ENCODE measurements around the gene SOCS3.

The SOCS3 gene

DNA sequence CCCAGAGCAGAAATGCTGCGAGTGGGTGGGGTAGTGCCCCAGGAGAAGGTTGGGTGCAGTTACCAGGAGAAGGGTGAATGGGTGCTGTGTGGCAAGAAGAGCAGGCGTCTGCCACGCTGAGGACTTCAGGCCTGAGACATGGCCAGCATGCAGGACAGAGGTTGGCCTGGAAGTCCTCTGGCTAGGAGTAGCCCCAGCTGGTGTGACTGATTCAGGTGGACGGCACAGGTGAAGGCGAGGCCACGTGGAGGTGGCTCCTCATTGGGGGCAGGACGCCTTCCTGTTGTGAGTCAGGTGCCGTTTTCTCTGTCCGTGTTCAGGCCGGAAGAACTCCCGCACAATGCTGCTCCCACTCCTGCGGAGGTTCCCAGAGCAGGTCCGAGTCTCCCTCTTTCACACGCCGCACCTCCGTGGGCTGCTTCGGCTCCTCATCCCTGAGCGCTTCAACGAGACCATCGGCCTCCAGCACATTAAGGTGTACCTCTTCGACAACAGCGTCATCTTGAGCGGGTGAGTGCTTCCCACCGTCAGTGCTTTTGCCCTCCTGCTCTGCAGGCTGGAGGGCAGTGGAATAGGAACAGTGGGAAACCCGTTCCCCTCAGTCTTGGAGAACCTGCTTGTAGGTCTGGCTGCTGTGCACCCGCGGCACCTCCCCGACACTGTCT lies 39.3 kb upstream of the SOCS3 start:
- Histone ChIP-seq H3K4me1 (ENCODE audit: control insufficient read depth, insufficient read depth, low read length) (peaks cover 23% of the 10 kb centered on the region), H3K9me3 (ENCODE audit: control insufficient read depth, low read length) (no peaks in the 10 kb centered on the region), H3K27me3 (replicated peaks; ENCODE audit: control insufficient read depth, insufficient read depth, low read length) (no peaks in the 10 kb centered on the region), H3K4me3 (ENCODE audit: low read length) (no peak overlapping the region), H3K36me3 (ENCODE audit: control insufficient read depth, insufficient read depth, low read length, severe bottlenecking) (peaks cover 87% of the 10 kb centered on the region), H3K9ac (ENCODE audit: low read length) (no peak overlapping the region)
- DNase-seq (ENCODE audit: low read depth), result no peak

DNA sequence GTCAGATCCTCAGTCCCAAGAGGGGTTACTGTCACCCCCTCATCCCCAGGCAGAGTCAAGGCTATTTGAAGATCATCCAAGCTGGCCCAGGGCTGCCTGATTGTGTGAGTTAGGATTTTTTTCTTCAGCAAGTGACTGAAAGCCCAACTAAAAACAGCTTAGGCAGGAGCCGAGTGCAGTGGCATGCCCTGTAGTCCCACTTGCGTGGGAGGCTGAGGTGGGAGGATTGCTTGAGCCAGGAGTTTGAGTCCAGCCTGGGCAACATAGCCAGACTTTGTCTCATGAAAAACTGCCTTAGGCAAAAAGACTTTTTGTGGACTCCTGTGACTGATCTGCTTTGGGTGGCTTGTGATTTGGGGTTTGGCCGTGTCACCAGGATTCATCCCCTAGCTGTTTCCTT lies 38.5 kb upstream of the SOCS3 start:
- no peak for DNase-seq (ENCODE audit: low read depth)
- Histone ChIP-seq H3K9me3 (ENCODE audit: control insufficient read depth, low read length) (no peaks in the 10 kb centered on the region), H3K9ac (ENCODE audit: low read length) (no peak overlapping the region), H3K36me3 (ENCODE audit: control insufficient read depth, insufficient read depth, low read length, severe bottlenecking) (peaks cover 85% of the 10 kb centered on the region), H3K4me1 (ENCODE audit: control insufficient read depth, insufficient read depth, low read length) (peaks cover 23% of the 10 kb centered on the region), H3K27me3 (replicated peaks; ENCODE audit: control insufficient read depth, insufficient read depth, low read length) (no peaks in the 10 kb centered on the region), H3K4me3 (ENCODE audit: low read length) (no peak overlapping the region)

DNA sequence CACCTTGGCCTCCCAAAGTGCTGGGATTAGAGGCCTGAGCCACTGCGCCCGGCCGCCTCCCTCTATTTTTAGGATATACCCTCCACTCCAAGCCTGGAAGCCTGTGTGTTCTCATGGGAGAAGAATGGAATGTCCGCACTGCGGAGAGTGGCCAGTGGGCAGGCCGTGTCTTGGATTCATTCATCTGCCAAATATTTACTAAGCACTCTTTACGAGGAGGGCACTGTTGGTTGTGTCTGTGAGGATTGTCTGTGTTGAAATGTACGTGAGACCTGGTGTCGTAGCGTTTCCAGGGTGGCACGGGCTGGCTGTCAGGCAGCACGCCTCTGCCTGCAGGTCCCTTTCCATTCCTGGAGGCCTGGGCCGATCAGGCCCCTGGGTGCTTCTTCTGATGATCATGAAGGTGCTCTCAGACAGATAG lies 37.8 kb upstream of the SOCS3 start:
- Histone ChIP-seq H3K4me3 (ENCODE audit: low read length) (no peak overlapping the region), H3K9me3 (ENCODE audit: control insufficient read depth, low read length) (no peaks in the 10 kb centered on the region), H3K36me3 (ENCODE audit: control insufficient read depth, insufficient read depth, low read length, severe bottlenecking) (peaks cover 80% of the 10 kb centered on the region), H3K27me3 (replicated peaks; ENCODE audit: control insufficient read depth, insufficient read depth, low read length) (no peaks in the 10 kb centered on the region), H3K4me1 (ENCODE audit: control insufficient read depth, insufficient read depth, low read length) (peaks cover 23% of the 10 kb centered on the region), H3K9ac (ENCODE audit: low read length) (no peak overlapping the region)
- peak; percentile 56 for DNase-seq (ENCODE audit: low read depth)

DNA sequence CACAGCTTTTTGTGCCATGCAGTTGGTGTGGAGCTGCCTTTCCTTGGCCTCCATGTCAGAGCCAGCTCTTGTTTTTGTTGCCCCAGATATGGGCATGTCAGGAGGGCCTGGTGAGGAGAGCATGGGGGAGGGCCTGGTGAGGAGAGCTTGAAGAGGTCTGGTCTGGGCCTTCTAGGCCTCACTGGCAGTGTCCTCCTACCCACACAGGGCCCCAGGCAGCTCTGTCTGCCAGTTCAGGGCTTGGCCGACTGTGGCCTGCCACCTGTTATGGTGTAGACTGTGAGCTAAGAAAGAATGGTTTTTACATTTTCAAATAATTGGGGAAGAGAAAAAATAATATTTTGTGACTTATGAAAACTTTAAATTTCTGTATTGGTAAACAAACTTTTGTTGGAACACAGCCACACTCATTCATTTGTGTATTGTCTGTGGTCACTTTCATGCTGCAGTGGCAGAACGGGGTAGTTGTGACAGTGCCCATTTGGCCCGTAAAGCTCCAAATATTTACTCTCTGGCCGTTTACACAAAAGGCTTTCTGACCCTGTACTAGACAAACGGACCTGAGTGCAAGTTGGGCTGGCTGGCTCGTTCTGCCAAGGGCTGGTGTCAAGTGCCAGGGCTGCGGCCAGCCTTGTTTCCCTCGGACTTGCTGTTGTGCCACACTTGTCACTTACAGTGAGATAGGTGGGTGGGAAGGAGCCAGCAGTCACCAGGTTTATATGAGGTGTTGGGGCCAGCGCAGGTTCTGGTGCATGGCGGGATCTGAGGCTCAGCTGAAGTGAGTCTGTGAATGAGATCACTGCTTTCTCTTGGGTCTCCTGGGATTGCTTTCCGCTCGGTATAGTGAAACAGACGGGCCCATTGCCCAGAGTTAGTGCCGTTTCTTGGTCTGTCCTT lies 36.8 kb upstream of the SOCS3 start:
- Histone ChIP-seq H3K4me1 (ENCODE audit: control insufficient read depth, insufficient read depth, low read length) (peaks cover 29% of the 10 kb centered on the region), H3K9ac (ENCODE audit: low read length) (no peak overlapping the region), H3K4me3 (ENCODE audit: low read length) (no peak overlapping the region), H3K36me3 (ENCODE audit: control insufficient read depth, insufficient read depth, low read length, severe bottlenecking) (peaks cover 71% of the 10 kb centered on the region), H3K27me3 (replicated peaks; ENCODE audit: control insufficient read depth, insufficient read depth, low read length) (no peaks in the 10 kb centered on the region), H3K9me3 (ENCODE audit: control insufficient read depth, low read length) (no peaks in the 10 kb centered on the region)
- no peak for DNase-seq (ENCODE audit: low read depth)

DNA sequence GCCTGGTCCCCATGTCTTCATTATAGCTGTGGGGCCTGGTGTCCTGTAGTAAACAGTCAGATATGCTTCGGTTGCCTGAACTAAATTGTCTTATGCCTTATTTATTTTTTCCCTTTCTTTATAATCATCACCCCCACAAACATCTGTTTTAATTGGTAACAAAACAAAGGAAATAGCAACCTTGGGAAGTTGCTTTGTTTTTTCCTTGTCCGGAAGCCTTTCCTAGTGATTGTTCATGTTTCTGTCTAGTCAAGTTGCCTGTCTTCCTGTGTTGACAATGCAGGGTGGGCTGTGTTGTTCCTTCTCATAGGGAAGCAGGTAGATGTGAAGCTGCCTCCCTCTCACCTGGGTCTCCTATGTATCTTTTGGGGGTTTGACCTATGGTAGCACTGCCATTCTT lies 35.3 kb upstream of the SOCS3 start:
- Histone ChIP-seq H3K36me3 (ENCODE audit: control insufficient read depth, insufficient read depth, low read length, severe bottlenecking) (peaks cover 55% of the 10 kb centered on the region), H3K4me1 (ENCODE audit: control insufficient read depth, insufficient read depth, low read length) (peaks cover 41% of the 10 kb centered on the region)

DNA sequence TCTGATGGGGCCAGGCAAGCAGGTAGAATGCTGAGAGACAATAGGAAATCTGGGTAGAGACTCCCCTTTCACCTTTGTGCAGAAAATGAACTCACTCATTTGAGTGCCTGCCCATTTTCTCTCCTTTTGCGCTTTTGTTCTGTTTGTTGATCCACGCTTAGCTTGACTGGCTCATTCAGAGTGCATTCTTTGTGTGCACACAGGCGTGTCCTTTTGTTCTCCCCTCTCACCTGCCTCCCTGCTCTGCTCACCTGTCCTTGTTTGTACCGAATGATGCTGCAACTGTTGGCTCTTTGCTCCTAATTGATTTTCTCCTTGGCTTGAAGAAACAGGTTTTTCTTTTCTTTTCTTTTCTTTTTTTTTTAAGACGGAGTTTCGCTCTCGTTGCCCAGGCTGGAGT lies 34.3 kb upstream of the SOCS3 start:
- no peak overlapping the region for H3K9ac ChIP-seq (ENCODE audit: low read length)
- H3K27me3 ChIP-seq (replicated peaks; ENCODE audit: control insufficient read depth, insufficient read depth, low read length), result no peaks in the 10 kb centered on the region
- peaks cover 46% of the 10 kb centered on the region for H3K4me1 ChIP-seq (ENCODE audit: control insufficient read depth, insufficient read depth, low read length)
- no peak for DNase-seq (ENCODE audit: low read depth)
- H3K9me3 ChIP-seq (ENCODE audit: control insufficient read depth, low read length), result no peaks in the 10 kb centered on the region
- no peak overlapping the region for H3K4me3 ChIP-seq (ENCODE audit: low read length)
- H3K36me3 ChIP-seq (ENCODE audit: control insufficient read depth, insufficient read depth, low read length, severe bottlenecking), result peaks cover 46% of the 10 kb centered on the region

More for the DNA sequence above, 35.3 kb upstream of the SOCS3 start:
- Histone ChIP-seq H3K9ac (ENCODE audit: low read length) (no peak overlapping the region), H3K4me3 (ENCODE audit: low read length) (no peak overlapping the region), H3K9me3 (ENCODE audit: control insufficient read depth, low read length) (no peaks in the 10 kb centered on the region), H3K27me3 (replicated peaks; ENCODE audit: control insufficient read depth, insufficient read depth, low read length) (no peaks in the 10 kb centered on the region)
- no peak for DNase-seq (ENCODE audit: low read depth)

DNA sequence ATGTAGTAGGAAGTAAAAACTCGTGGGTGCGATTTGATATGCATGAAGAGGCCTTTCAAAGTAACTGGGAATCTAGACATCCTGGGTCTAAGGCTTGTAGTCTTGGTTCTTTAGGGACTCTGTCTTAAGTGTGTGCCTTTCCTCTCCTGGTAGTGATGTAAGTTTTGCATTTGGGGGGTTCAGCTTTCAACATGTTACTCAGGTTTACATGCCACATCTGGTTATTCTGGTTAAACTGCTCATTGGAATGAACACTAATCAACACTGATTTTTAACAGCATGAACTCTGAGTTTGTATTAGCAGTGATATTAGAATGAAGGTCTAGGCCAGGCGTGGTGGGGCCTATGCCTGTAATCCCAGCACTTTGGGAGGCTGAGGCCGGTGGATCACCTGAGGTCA lies 33.7 kb upstream of the SOCS3 start:
- DNase-seq (ENCODE audit: low read depth), result no peak
- Histone ChIP-seq H3K4me1 (ENCODE audit: control insufficient read depth, insufficient read depth, low read length) (peaks cover 43% of the 10 kb centered on the region), H3K9me3 (ENCODE audit: control insufficient read depth, low read length) (no peaks in the 10 kb centered on the region), H3K36me3 (ENCODE audit: control insufficient read depth, insufficient read depth, low read length, severe bottlenecking) (peaks cover 40% of the 10 kb centered on the region), H3K9ac (ENCODE audit: low read length) (no peak overlapping the region), H3K27me3 (replicated peaks; ENCODE audit: control insufficient read depth, insufficient read depth, low read length) (no peaks in the 10 kb centered on the region), H3K4me3 (ENCODE audit: low read length) (no peak overlapping the region)

DNA sequence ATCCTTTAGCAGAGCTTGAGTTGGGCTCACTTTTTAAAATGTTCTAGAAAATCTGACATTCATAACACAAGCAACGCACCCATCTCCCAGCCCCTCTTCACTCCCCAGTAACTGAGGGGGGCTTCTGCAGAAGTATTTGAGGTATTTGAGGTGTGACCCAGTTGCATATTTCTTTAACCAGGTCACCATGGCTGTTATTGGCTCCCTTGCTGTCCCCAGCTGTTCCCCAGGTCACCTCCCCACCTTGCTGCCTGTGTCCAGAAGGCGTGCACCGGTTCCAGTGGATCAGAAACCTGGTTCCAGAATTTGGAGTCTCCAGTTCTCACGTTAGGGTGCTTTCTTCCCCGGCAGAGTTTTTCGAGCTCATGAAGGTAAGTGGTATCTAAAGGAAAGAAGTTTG lies 32.4 kb upstream of the SOCS3 start:
- Histone ChIP-seq H3K9ac (ENCODE audit: low read length) (no peak overlapping the region), H3K9me3 (ENCODE audit: control insufficient read depth, low read length) (no peaks in the 10 kb centered on the region), H3K27me3 (replicated peaks; ENCODE audit: control insufficient read depth, insufficient read depth, low read length) (no peaks in the 10 kb centered on the region), H3K36me3 (ENCODE audit: control insufficient read depth, insufficient read depth, low read length, severe bottlenecking) (peaks cover 31% of the 10 kb centered on the region), H3K4me3 (ENCODE audit: low read length) (no peak overlapping the region), H3K4me1 (ENCODE audit: control insufficient read depth, insufficient read depth, low read length) (peaks cover 36% of the 10 kb centered on the region)
- no peak for DNase-seq (ENCODE audit: low read depth)

DNA sequence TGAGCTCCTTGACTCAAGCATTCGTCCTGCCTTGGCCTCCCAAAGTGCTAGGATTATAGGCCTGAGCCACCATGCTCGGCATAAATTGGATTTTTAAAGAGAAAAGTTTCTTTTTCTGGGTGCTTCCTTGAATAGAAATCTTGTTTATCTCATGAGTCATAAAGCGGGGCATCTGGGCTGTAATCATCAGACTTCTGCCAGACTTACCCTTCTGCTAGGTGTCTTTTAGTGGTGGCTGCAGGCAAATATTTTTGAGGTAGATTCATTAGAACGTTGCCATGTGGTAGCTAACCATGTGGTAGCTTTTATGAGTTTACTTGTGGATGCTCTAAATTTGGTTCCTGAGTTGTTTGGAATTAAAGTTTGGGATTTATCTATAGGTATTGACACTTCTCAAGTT lies 32.0 kb upstream of the SOCS3 start:
- peak; percentile 64 for DNase-seq (ENCODE audit: low read depth)
- Histone ChIP-seq H3K27me3 (replicated peaks; ENCODE audit: control insufficient read depth, insufficient read depth, low read length) (no peaks in the 10 kb centered on the region), H3K9ac (ENCODE audit: low read length) (no peak overlapping the region), H3K4me1 (ENCODE audit: control insufficient read depth, insufficient read depth, low read length) (peaks cover 32% of the 10 kb centered on the region), H3K36me3 (ENCODE audit: control insufficient read depth, insufficient read depth, low read length, severe bottlenecking) (peaks cover 28% of the 10 kb centered on the region), H3K9me3 (ENCODE audit: control insufficient read depth, low read length) (no peaks in the 10 kb centered on the region), H3K4me3 (ENCODE audit: low read length) (no peak overlapping the region)

DNA sequence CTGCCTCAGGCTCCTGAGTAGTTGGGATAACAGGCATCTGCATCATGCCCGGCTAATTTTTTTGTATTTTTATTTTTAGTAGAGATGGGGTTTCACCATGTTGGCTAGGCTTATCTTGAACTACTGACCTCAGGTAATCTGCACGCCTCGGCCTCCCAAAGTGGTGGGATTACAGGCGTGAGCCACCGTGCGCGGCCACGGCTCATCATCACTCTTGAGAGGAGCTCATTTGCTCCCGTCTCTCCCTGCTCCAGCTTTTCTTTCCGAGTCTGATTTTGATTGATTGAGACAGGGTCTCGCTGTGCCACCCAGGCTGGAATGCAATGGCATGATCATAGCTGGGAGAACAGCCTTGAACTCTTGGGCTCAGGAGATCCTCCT lies 31.2 kb upstream of the SOCS3 start:
- H3K4me3 ChIP-seq (ENCODE audit: low read length), result no peak overlapping the region
- no peak for DNase-seq (ENCODE audit: low read depth)
- peaks cover 21% of the 10 kb centered on the region for H3K36me3 ChIP-seq (ENCODE audit: control insufficient read depth, insufficient read depth, low read length, severe bottlenecking)
- H3K4me1 ChIP-seq (ENCODE audit: control insufficient read depth, insufficient read depth, low read length), result peaks cover 36% of the 10 kb centered on the region
- no peaks in the 10 kb centered on the region for H3K9me3 ChIP-seq (ENCODE audit: control insufficient read depth, low read length)
- no peak overlapping the region for H3K9ac ChIP-seq (ENCODE audit: low read length)
- no peaks in the 10 kb centered on the region for H3K27me3 ChIP-seq (replicated peaks; ENCODE audit: control insufficient read depth, insufficient read depth, low read length)

DNA sequence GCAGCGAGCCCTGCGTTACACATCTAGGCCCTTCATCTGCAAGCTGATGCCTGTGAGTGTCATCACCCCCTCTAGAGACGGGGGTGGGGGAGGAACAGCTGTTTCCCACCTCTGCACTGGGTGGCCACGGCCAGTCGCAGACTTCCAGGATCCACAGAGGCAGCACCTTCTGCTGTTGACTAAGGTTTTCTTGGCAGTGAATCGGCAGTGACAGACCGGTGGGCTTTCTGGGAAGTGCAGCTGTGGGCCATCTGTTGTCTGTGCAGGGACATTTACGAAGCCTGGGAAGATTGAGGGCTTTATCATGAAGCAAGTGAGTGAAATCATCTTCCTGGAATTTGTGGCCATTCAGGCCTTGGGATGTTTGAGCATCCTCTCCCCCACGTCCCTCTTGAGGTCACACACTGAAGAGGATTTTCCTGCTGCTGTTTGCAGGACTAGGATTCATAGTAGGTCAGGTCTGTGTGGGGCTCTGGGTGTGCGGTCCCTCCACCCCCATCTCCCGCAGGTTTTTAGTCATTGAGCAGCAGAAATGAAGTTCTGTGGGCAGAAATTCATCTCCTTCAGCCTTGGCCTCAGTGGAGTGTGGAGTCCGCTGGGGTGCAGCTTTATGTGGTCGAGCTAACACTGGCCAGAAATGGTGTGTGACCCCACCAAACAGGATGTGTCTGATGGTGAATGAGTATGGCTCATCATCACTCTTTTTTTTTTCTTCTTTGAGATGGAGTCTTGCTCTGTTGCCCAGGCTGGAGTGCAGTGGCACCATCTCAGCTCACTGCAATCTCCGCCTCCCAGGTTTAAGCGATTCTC lies 30.6 kb upstream of the SOCS3 start:
- no peaks in the 10 kb centered on the region for H3K9me3 ChIP-seq (ENCODE audit: control insufficient read depth, low read length)
- no peak overlapping the region for H3K9ac ChIP-seq (ENCODE audit: low read length)
- no peaks in the 10 kb centered on the region for H3K27me3 ChIP-seq (replicated peaks; ENCODE audit: control insufficient read depth, insufficient read depth, low read length)
- peak; percentile 77 for DNase-seq (ENCODE audit: low read depth)
- H3K4me3 ChIP-seq (ENCODE audit: low read length), result no peak overlapping the region
- peaks cover 18% of the 10 kb centered on the region for H3K36me3 ChIP-seq (ENCODE audit: control insufficient read depth, insufficient read depth, low read length, severe bottlenecking)
- H3K4me1 ChIP-seq (ENCODE audit: control insufficient read depth, insufficient read depth, low read length), result peaks cover 42% of the 10 kb centered on the region

Data from adipocyte (in vitro differentiated cells).